HepG2 (cell line): ENCODE results near the gene ANKRD31.

Experiments
- CREB1 ChIP-seq, 2 experiments: fragments of 450-650 bp in 1 of 2; IDR thresholded peaks; 2 replicates each; pipeline ENCODE4 v1.6.1; 2016 to 2017; ENCODE audit warnings: control low read depth in 1 of 2, mild to moderate bottlenecking in 1 of 2, missing compliant biosample characterization in 1 of 2, missing genetic modification characterization in 1 of 2
- ETV6 ChIP-seq: sonication (generic); formaldehyde crosslinking; conservative IDR thresholded peaks from 2 replicates; pipeline ENCODE4 v1.4.0; 2020; ENCODE audit warnings: missing genetic modification reagents
- NFATC3 ChIP-seq: sonication (generic); formaldehyde crosslinking; IDR thresholded peaks from 2 replicates; pipeline ENCODE4 v1.5.1; 2020; ENCODE audit warnings: mild to moderate bottlenecking, missing genetic modification reagents
- NR3C1 ChIP-seq: sonication (generic); formaldehyde crosslinking; IDR thresholded peaks from 2 replicates; pipeline ENCODE4 v1.4.0; 2020; ENCODE audit warnings: missing genetic modification reagents
- POLR2A ChIP-seq, 2 experiments: IDR thresholded peaks; 2 replicates each; pipeline ENCODE4 v1.6.1; 2011; ENCODE audit warnings: low read depth in 2 of 2, low read length in 2 of 2, mild to moderate bottlenecking in 1 of 2, moderate library complexity in 1 of 2; ENCODE audit not compliant: insufficient read depth in 1 of 2
- SIN3B ChIP-seq: fragments of 150-350 bp; IDR thresholded peaks from 2 replicates; pipeline ENCODE4 v1.6.1; 2014; ENCODE audit warnings: low read length
- ZKSCAN1 ChIP-seq: fragments of 150-350 bp; IDR thresholded peaks from 2 replicates; pipeline ENCODE4 v1.6.1; 2014; ENCODE audit warnings: low read length
- ZNF235 ChIP-seq: sonication (generic); formaldehyde crosslinking; IDR thresholded peaks from 2 replicates; pipeline ENCODE4 v1.8.1; 2023; ENCODE audit warnings: mild to moderate bottlenecking, missing genetic modification reagents, borderline replicate concordance
- ZNF335 ChIP-seq: sonication (generic); formaldehyde crosslinking; IDR thresholded peaks from 2 replicates; pipeline ENCODE4 v1.4.0; 2020; ENCODE audit warnings: missing genetic modification reagents
- ZNF776 ChIP-seq: sonication (generic); formaldehyde crosslinking; IDR thresholded peaks from 2 replicates; pipeline ENCODE4 v1.4.0; 2020; ENCODE audit warnings: mild to moderate bottlenecking, missing genetic modification reagents
- TF ChIP-seq, protein P1 (sequence below): sonication (generic); formaldehyde crosslinking; IDR thresholded peaks from 2 replicates; pipeline ENCODE4 v1.8.1; 2023; ENCODE audit warnings: missing genetic modification reagents, inconsistent platforms, borderline replicate concordance
- TF ChIP-seq, protein P2 (sequence below): sonication (generic); formaldehyde crosslinking; IDR thresholded peaks from 2 replicates; pipeline ENCODE4 v1.5.0; 2020; ENCODE audit warnings: missing genetic modification reagents

DNA sequence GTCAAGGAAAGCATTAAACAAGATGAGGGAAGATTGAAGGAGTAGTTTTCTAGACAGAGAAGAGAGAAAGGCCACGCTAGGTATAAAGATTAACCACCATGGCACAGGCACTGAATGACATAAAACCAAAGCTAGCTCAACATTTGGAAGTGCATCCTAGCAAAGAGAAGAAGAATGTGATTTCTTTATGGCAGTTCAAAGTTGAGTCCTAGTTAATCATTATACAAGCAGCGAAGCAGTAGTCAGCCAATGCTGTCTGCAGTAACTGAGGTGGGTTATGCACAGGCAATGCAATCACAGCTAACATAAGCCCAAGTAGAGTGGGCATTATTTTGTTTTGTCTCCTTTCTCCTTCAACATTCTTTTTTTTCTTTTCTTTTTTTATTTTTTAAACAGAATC, 24.0 kb upstream of the ANKRD31 start:
- TF ChIP-seq ZKSCAN1 = no peak
- TF ChIP-seq SIN3B = no peak
- TF ChIP-seq, protein P1, sequence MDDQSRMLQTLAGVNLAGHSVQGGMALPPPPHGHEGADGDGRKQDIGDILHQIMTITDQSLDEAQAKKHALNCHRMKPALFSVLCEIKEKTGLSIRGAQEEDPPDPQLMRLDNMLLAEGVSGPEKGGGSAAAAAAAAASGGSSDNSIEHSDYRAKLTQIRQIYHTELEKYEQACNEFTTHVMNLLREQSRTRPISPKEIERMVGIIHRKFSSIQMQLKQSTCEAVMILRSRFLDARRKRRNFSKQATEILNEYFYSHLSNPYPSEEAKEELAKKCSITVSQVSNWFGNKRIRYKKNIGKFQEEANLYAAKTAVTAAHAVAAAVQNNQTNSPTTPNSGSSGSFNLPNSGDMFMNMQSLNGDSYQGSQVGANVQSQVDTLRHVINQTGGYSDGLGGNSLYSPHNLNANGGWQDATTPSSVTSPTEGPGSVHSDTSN (CRISPR knock-in tag) = no peak
- no peak for TF ChIP-seq POLR2A (IDR thresholded peaks at IDR 0.05; ENCODE audit: insufficient read depth in 1 of 2, low read depth in 2 of 2, low read length in 2 of 2)
- TF ChIP-seq CREB1 (IDR thresholded peaks at IDR 0.05) = no peak
- no peak for TF ChIP-seq CREB1 (CRISPR knock-in tag; IDR thresholded peaks at IDR 0.05)
- TF ChIP-seq, protein P2, sequence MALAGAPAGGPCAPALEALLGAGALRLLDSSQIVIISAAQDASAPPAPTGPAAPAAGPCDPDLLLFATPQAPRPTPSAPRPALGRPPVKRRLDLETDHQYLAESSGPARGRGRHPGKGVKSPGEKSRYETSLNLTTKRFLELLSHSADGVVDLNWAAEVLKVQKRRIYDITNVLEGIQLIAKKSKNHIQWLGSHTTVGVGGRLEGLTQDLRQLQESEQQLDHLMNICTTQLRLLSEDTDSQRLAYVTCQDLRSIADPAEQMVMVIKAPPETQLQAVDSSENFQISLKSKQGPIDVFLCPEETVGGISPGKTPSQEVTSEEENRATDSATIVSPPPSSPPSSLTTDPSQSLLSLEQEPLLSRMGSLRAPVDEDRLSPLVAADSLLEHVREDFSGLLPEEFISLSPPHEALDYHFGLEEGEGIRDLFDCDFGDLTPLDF (CRISPR knock-in tag) = no peak
- no peak for TF ChIP-seq NFATC3 (CRISPR knock-in tag)
- TF ChIP-seq ZNF235 (CRISPR knock-in tag) = no peak
- no peak for TF ChIP-seq ZNF335 (CRISPR knock-in tag)
- TF ChIP-seq ETV6 (CRISPR knock-in tag) = no peak
- no peak for TF ChIP-seq NR3C1 (CRISPR knock-in tag)
- no peak for TF ChIP-seq ZNF776 (CRISPR knock-in tag)
